GM21367 (cell line): ENCODE results near the gene RPS15.
"Not testable (repeated sequence)": the region's sequence is repeated elsewhere in the genome, so short reads cannot be mapped to it uniquely, and the experiment has no call there.

Source experiments
- ATAC-seq: cut with Tn5 transposase; IDR thresholded peaks from one replicate; pipeline ENCODE4 v1.9.1; 2021; ENCODE audit not compliant: unreplicated experiment

Gene RPS15

DNA sequence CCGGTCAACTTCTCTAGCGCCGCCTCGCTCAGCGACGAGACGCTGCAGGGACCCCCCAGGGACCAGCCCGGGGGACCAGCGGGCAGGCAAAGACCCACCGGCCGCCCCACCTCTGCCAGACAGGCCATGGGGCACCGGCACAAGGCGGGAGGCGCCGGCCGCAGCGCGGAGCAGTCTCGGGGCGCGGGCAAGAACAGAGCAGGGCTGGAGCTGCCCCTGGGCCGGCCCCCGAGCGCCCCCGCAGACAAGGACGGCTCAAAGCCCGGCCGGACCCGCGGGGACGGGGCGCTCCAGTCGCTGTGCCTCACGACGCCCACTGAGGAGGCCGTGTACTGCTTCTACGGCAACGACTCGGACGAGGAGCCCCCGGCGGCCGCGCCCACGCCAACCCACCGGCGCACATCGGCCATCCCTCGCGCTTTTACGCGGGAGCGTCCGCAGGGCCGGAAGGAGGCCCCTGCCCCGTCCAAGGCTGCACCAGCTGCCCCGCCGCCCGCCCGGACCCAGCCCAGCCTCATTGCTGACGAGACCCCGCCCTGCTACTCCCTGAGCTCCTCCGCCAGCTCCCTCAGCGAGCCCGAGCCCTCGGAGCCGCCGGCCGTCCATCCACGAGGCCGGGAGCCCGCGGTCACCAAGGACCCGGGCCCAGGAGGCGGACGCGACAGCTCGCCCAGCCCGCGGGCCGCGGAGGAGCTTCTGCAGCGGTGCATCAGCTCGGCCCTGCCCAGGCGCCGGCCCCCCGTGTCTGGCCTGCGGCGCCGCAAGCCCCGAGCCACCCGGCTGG, 29.5 kb downstream of the RPS15 start:
- ATAC-seq: no peak

DNA sequence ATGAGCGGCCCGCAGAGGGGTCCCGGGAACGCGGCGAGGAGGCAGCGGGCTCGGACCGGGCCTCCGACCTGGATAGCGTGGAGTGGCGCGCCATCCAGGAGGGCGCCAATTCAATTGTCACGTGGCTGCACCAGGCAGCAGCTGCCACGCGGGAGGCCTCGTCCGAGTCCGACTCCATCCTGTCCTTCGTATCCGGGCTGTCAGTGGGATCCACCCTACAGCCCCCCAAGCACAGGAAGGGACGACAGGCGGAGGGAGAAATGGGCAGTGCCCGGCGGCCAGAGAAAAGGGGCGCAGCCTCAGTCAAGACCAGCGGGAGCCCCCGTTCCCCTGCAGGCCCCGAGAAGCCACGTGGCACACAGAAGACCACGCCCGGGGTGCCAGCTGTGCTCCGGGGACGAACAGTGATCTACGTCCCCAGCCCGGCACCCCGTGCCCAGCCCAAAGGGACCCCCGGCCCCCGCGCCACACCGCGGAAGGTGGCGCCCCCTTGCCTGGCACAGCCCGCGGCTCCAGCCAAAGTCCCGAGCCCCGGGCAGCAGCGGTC, 30.2 kb downstream of the RPS15 start:
- ATAC-seq: no peak

DNA sequence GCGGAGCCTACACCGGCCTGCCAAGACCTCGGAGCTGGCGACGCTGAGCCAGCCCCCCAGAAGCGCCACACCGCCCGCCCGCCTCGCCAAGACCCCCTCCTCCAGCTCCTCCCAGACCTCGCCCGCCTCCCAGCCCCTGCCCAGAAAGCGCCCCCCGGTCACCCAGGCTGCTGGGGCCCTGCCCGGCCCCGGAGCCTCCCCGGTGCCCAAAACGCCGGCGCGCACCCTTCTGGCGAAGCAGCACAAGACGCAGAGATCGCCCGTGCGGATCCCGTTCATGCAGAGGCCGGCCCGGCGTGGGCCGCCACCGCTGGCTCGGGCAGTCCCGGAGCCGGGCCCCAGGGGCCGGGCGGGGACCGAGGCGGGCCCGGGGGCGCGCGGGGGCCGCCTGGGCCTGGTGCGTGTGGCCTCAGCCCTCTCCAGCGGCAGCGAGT, 30.6 kb downstream of the RPS15 start:
- no peak for ATAC-seq

DNA sequence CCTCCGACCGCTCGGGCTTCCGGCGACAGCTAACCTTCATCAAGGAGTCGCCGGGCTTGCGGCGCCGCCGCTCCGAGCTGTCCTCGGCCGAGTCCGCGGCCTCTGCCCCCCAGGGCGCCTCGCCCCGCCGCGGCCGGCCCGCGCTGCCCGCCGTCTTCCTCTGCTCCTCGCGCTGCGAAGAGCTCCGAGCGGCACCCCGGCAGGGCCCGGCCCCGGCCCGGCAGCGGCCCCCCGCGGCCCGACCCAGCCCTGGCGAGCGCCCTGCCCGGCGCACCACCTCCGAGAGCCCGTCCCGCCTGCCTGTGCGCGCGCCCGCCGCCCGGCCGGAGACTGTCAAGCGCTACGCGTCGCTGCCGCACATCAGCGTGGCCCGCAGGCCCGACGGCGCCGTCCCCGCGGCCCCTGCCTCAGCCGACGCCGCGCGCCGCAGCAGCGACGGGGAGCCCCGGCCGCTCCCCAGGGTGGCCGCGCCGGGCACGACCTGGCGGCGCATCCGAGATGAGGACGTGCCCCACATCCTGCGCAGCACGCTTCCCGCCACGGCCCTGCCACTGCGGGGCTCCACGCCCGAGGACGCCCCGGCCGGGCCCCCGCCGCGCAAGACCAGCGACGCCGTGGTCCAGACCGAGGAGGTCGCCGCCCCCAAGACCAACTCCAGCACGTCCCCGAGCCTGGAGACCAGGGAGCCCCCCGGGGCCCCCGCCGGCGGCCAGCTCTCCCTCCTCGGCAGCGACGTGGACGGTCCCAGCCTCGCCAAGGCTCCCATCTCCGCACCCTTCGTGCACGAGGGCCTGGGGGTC, 31.3 kb downstream of the RPS15 start:
- no peak for ATAC-seq

DNA sequence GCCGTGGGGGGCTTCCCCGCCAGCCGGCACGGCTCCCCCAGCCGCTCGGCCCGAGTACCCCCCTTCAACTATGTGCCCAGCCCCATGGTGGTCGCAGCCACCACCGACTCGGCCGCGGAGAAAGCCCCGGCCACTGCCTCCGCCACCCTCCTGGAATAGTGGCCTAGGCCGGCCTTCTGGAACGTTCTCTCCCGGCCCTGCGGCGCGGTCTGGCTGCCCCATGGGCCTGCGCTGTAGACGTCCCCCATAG, 31.8 kb downstream of the RPS15 start:
- ATAC-seq: no peak

DNA sequence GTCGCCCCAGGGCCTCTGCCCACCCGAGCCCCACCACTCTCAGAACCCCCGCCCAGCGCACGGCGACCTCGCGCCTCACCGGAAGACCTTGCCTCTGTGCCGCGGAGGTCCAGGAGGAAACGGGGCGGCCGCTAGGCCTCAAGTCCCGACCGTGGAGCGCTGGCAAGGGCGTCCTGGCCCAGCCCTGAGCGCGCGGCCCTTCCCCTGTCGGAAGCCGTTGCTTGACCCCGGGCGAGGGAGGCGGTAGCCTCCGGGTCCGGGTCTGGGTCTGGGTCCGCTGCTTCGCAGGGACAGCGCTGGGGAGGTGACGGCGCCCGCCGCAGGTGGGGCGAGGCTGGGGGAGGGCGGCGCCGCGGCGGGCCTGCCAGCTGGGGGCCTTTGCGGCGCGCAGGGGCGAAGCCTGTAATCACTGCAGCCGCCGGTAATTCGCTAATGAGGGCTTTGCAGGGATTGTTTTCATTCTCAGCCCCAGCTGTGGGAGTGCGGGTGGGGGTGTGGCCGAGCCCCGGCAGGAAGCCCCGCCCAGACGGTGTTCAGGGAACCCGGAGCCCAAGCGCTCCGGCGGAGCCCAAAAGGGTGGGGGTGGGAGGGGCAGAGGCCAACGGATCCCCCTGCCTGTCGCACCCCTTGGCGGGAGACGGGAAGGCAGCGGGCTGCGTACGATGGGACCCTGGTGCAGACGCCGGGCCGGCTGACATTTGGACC, 32.3 kb downstream of the RPS15 start:
- ATAC-seq: no peak

DNA sequence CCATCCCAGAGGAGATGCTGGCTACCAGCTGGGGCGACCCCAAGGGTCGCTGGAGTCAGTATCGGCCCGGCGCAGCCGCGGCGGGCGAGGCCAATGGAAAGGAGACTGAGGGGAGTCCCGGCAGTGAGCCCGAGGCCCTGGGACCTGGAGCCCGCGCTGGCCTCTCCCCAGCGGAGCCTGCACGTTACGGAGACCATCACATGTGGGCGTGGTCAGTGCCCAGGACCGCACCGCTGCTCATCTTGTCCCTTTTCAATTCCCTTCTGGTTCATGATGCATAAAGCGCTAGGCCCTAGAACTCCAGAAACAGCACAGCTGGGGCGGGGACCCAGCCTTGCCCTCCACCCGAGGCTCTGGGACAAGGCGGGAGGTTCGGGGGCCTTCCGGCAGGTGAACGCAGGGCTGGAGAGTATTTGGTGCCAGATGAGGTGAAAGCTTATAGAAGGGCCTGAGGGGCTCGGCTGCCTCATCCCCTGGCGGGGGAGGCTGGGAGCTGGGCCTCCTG, 32.9 kb downstream of the RPS15 start:
- no peak for ATAC-seq

DNA sequence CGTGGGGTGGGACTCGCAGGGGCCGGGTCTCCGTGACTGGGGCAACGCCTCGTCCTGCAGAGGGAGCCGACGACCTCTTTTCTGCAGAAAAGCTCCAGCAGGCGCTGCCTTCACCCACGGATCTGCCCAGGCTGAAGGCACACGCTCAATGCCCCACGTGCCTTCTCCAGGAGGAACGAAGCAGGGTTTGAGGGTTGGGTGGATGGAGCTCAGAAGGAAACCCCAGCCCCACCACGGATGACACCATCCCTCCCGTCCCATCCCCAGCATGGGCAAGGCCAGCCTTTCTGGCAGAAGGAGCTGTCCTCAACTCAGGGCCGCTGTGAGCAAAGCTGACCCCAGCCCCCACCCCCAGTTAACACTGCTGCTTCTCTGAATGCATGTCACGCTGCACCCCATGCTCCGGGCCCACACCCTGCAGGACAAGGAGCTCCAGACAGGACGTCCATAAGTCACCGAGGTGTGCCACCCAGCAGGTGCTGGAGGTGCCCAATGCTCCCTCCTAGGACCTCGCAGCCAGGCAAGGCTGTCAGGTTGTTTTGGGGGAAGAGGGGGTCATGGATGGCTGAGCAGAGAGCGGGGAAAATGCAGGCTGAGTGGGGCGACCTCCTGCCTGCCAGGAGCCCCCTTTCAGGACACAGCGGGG, 33.4 kb downstream of the RPS15 start:
- no peak for ATAC-seq

DNA sequence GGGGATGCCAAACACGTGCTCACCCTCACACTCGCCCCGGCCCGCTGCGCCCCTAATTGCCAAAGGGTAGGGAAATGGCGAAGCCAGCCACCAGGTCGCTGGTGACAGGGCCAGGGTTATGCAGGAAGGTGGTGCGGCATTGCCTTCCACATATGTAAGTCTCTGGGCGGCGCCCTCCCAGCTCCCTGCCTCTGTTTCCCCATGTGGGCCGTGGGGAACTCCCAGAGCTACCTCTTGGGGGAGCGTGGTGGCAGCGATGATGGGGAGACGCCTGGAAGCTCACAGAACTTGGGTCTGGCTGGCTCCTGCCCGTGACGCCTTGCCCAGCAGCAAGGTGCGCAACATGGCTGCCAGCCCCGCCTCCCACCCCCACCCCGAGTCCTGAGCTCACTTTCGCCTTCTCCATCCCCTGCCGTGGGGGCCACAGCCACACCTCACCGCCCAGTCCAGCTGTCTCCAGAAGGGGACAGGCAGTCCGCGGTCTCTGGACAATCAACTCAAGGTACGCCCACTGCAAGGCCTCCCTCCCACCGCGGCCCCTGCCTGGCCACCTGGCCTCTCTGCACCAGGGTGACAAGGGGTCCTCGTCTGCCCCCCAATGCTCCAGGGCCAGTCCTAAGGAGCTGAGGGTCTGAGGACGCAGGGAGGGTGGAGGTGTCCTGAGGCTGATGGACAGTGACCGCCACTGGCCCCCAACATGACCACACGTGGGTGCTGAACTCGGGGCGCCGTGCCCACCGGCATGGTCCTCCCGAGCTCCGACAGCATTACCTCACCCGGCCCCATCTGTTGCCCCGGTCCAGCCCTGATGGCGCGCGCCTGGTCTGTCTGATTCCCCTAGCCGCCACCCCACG, 34.3 kb downstream of the RPS15 start:
- ATAC-seq: no peak

DNA sequence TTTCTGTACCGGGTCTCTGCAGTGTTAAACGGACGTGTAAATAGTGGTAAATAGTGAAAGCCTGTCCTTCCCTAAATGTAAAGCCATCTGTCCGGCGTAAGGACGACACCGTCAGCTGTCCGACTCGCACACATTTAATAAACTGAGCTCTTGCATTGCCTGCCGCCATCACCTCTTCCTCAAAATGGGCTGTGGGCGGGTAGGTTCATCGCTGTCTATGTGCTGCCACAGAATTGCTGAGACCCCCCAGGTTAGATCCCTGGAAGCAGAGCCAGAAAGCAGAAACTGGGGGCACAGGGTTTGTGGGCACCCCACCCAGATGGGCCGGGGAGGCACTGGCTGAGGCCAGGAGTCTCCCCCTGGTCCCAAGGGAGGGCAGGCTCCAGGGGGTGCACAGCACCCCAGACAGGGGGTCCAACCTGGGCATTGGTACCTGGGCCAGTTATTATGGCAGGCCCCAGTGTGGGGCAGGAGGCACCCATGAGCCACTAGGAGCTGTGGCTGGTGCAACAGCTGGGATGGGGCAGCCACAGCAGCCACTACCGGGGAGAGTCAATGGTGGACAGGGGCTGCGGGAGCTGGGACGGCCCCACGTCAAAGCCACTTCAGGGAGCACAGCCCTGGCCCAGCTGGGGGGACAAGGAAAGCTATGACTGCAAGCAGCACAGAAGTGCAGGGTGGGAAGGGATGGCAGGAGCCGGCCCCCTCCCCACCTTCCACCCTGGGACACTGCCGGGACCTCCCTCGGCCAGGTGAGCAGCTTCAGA, 35.1 kb downstream of the RPS15 start:
- no peak for ATAC-seq

DNA sequence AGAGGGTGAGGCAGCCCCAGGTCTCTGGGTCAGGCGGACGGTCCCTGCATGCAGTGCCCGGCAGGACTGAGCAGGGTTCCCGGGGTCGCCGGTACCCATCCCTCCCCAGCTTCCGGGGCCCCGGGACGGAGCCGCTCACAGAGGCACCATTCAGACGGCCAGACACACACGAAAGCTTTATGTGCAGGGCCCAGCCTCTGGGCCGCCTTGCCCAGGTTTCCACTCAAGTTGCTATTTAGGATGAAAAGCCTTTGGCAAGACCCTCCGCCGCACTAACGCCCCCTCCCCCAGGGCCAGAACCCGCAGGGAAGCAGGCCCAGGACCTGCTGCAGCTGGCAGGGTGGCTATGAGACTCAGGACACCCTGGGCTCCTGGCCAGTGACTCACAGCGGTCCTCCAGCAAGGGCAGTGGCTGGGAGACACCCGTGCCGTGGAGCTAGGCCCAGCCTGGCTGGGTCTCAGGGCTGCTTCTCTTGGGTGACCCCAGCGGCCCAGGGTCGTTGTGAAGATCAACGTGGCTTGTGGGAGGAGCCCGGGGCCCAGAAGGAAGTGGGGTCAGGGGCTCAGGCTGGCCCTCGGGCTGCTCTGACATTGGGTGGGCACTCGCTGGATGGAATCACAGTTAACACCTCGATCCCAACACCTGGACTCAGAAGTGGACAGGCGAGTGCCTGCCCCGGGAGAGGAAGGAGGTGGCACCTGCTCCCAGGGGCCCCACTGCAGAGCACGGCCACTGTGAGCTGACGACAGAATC, 36.0 kb downstream of the RPS15 start:
- ATAC-seq: no peak

DNA sequence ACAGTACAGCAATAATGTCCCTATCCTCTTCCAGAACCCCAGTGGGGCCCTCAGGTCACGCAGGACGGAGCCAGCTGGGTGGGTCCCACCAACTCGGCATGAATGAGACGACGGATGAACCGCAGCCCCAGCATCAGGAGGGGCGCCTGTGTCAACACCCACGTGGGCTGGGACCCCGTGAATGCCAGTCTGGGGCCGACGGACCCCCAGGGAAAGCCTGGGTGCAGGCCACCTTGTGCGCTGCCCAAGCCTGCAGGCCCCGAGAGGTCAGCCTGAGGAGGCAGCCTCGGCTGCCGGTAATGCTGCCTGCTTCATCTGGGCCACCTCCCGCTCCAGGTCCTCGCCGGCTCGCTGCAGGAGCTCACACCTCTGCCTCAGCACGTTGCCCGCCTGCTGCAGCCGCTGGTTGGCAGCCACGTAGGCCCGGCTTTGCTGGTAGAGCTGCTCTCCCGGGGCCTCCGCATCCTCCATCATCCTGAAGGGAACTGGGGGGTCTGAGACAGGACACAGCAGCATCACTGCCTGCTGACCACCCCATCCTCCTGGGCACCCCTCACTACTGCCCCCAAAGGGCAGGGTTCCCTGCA, 36.7 kb downstream of the RPS15 start:
- ATAC-seq: no peak

DNA sequence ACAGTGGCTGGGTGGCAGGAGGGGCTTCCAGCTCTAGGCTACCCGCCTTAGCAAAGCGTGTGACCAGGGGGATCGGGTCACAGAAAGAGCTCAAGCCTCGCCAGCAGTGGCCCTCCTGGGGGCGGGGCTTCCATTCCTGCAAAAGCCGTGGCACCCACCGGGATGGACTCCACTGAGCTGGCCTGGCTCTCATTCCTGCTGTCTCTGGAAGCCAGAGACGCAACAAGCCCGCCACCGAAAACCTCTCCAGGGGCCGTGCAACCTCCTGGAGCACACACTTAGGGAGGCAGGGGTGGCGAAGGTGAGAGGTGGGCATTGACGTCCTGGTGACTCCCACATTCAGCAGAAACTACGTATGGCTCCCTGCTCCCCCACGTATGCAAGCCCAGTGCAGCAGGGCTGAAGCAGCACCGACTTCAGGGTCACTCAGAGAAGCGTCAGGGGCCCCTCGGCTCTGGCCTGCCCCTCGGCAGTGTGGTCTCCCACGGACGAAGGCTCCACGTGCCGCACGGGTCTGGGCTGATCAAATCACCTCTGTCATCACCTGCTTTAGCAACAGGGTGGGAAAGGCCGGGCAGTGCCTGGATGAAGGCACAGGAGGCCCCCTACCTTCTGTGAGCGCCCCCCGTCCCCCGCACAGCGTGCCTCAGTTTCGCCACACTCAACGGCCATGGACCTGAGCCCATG, 37.7 kb downstream of the RPS15 start:
- ATAC-seq: no peak

DNA sequence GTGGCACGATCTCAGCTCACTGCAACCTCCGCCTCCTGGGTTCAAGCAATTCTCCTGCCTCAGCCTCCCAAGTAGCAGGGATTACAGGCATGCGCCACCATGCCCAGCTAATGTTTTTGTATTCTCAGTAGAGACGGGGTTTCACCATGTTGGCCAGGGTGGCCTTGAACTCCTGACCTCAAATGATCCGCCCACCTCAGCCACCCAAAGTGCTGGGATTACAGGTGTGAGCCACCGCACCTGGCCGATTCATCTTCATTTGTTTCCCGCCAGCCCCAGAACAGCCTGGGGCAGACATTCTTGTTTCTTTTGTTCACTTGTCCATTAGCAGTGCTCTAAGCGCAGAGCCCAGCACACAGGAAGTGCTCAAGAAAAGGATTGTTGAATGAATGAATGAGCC, 38.9 kb downstream of the RPS15 start:
- ATAC-seq: not testable (repeated sequence)

DNA sequence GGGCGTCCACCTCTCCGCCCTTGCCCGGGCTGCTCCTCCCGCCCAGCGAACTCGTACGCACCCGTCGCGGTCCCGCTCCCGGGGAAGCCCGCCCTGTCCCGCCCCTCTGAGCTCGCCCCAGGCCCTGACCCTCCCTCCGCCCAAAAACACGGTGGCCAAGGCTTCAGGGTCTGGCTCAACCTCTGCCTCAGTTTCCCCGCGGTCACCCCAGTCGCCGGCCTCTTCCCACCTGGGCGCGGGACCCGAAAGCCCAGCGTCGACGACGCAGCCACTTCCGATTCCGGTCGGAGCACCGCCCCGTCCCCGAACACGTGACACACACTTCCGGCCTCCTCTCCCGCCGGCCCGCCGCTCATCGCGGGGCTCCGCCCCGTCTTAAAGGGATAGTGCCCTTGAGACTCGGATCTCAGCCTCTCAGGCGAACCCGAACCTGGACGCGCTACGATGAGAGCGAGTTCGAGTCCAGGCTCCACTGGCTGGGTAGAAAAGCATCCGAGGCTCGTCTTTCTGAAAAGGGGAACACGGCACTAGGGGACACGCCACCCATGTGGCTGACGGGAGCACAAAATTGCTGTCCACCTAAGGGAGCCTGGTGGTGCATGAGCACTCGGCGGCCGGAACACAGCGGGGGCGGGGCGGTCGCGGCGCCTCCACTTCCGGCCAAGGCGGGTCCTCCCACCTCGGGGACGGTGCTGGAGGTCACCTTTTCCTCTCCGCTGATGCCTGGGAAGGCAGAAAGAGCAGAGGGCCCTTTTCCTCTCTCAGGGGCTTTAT, 40.9 kb downstream of the RPS15 start, which contains the start of gene C19orf25:
Gene C19orf25 (minus strand): TSS at position 282 of the 774 bp plus-strand sequence. CDS start 312 bp downstream, outside the sequence.
- ATAC-seq: no peak

DNA sequence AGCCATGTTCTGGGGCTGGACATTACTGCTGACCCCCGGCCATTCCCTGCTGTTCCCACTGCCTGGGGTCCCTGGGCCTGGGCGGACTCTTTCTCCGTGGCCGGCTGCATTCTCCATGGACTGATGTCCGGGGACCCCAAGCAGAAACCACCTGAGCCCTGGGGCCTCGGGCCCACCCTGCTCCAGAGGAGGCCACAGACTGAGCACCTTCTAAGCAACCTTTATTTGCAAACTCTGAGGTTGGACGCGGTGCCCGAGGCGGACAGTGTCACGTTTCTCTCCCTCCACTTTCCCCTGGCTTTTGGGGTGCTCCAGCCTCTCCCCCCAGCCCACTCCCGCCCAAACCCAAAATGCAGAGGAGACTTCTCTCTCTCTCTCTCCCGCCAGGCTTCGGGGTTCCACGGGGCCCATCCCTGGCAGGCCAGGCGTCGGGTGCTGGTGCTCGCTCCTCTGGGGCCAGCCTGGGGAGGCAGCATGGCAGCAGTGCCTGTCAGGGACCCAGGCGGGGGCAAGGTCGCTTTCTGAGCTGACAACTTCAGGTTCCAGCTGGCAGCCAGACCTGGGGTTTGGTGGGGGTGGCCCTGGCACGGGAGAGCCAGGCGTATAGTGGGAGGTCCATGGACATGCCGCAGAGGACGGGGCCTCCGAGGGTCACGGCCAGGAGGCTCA, 43.2 kb downstream of the RPS15 start:
- no peak for ATAC-seq
